CD14-positive monocyte (primary cell): ENCODE measurements around the gene TMEM219. TPM values are rescaled to one million over a fixed set of nuclear protein-coding genes. Genes with fewer than 3 reads are reported as not detected.

Source experiments
- DNase-seq, 3 donors: peaks; one replicate each; pipeline ENCODE4 v3.0.0-alpha.2; 2011 to 2022
- H2AFZ ChIP-seq: 2 replicates; pipeline ENCODE4 v1.6.0; 2012; ENCODE audit warnings: mild to moderate bottlenecking, low read depth, low read length, inconsistent platforms; ENCODE audit not compliant: insufficient read depth, poor library complexity, severe bottlenecking
- H3K27ac ChIP-seq, 2 donors: 1 replicate in 1 of 2; 2 replicates in 1 of 2; pipeline ENCODE4 v1.5.1; 2012 to 2013; ENCODE audit warnings: low read length in 2 of 2, control low read depth in 1 of 2, inconsistent platforms in 1 of 2, low read depth in 1 of 2, mild to moderate bottlenecking in 1 of 2
- H3K27me3 ChIP-seq, 2 donors: one replicate each; pipeline versions ENCODE4 v1.6.0 to v1.6.1; 2011 to 2013; ENCODE audit warnings: low read length in 2 of 2; ENCODE audit not compliant: control insufficient read depth in 2 of 2, insufficient read depth in 2 of 2
- H3K36me3 ChIP-seq, 2 donors: replicated peaks in 1 of 2; 1 replicate in 1 of 2; 2 replicates in 1 of 2; pipeline versions ENCODE4 v1.5.1 to v1.6.1; 2012 to 2013; ENCODE audit warnings: low read length in 2 of 2, control low read depth in 1 of 2, inconsistent platforms in 1 of 2, mild to moderate bottlenecking in 1 of 2; ENCODE audit not compliant: insufficient read depth in 2 of 2, control insufficient read depth in 1 of 2
- H3K4me1 ChIP-seq, 2 donors: 1 replicate in 1 of 2; 2 replicates in 1 of 2; pipeline versions ENCODE4 v1.5.1 to v1.6.1; 2012 to 2013; ENCODE audit warnings: low read length in 2 of 2, control low read depth in 1 of 2, inconsistent platforms in 1 of 2, mild to moderate bottlenecking in 1 of 2, moderate library complexity in 1 of 2; ENCODE audit not compliant: insufficient read depth in 2 of 2, control insufficient read depth in 1 of 2
- H3K4me2 ChIP-seq: replicated peaks from 2 replicates; pipeline ENCODE3; 2012; ENCODE audit warnings: low read length, moderate library complexity, mild to moderate bottlenecking; ENCODE audit not compliant: poor library complexity, severe bottlenecking; ENCODE audit errors: extremely low read depth
- H3K4me3 ChIP-seq, 3 experiments: fragments of 200-600 bp in 1 of 3; sonication (generic) in 1 of 3; replicated peaks in 1 of 3; 1 replicate in 2 of 3; 2 replicates in 1 of 3; pipeline ENCODE4 v1.5.1; 2011 to 2013; ENCODE audit warnings: low read length in 3 of 3, mild to moderate bottlenecking in 3 of 3, control low read depth in 2 of 3, low read depth in 2 of 3, inconsistent platforms in 1 of 3, moderate library complexity in 1 of 3
- H3K79me2 ChIP-seq: 2 replicates; pipeline ENCODE4 v1.6.0; 2012; ENCODE audit warnings: mild to moderate bottlenecking, control low read depth, inconsistent platforms, low read length, moderate library complexity; ENCODE audit not compliant: insufficient read depth
- H3K9ac ChIP-seq: 2 replicates; pipeline ENCODE4 v1.6.0; 2017; ENCODE audit warnings: low read length, mild to moderate bottlenecking; ENCODE audit not compliant: insufficient read depth, poor library complexity, severe bottlenecking
- H3K9me3 ChIP-seq, 2 donors: replicated peaks in 1 of 2; 1 replicate in 1 of 2; 2 replicates in 1 of 2; pipeline versions ENCODE4 v1.5.1 to v1.6.1; 2012 to 2013; ENCODE audit warnings: low read length in 2 of 2, control low read depth in 1 of 2; ENCODE audit not compliant: control insufficient read depth in 1 of 2, insufficient read depth in 1 of 2
- H4K20me1 ChIP-seq: 2 replicates; pipeline ENCODE4 v1.6.0; 2012; ENCODE audit warnings: mild to moderate bottlenecking, low read length, control low read depth, moderate library complexity; ENCODE audit not compliant: insufficient read depth
- H3K27ac Mint-ChIP-seq, 7 donors: one replicate each; pipeline ENCODE4 v1.8.0; 2020; ENCODE audit warnings: mild to moderate bottlenecking in 7 of 7, mixed read lengths in 7 of 7, moderate library complexity in 6 of 7, inconsistent platforms in 2 of 7
- H3K27me3 Mint-ChIP-seq, 3 donors: one replicate each; pipeline ENCODE4 v1.8.0; 2021 to 2022; ENCODE audit warnings: low read depth in 3 of 3, mild to moderate bottlenecking in 3 of 3, mixed read lengths in 3 of 3, moderate library complexity in 3 of 3, inconsistent platforms in 1 of 3
- H3K36me3 Mint-ChIP-seq, 2 donors: one replicate each; pipeline ENCODE4 v1.8.0; 2020; ENCODE audit warnings: mixed read lengths in 2 of 2, inconsistent platforms in 1 of 2, mild to moderate bottlenecking in 1 of 2
- H3K4me1 Mint-ChIP-seq: one replicate; pipeline ENCODE4 v1.8.0; 2020; ENCODE audit warnings: mild to moderate bottlenecking, mixed read lengths
- H3K4me3 Mint-ChIP-seq, 2 donors: one replicate each; pipeline ENCODE4 v1.8.0; 2020; ENCODE audit warnings: mild to moderate bottlenecking in 2 of 2, mixed read lengths in 2 of 2, moderate library complexity in 1 of 2
- H3K9me3 Mint-ChIP-seq, 7 donors: one replicate each; pipeline ENCODE4 v1.8.0; 2020 to 2022; ENCODE audit warnings: mixed read lengths in 7 of 7, mild to moderate bottlenecking in 6 of 7, moderate library complexity in 6 of 7, inconsistent platforms in 2 of 7
- CTCF ChIP-seq: fragments of 200-600 bp; IDR thresholded peaks from one replicate; pipeline ENCODE4 v1.8.0; 2022; ENCODE audit warnings: antibody characterized with exemption, mild to moderate bottlenecking
- WGBS: methylation state at CpG from one replicate; pipeline ENCODE4 v1.1.5; 2013; ENCODE audit warnings: missing lambda C conversion rate; ENCODE audit not compliant: insufficient coverage; 5-methylcytosine and 5-hydroxymethylcytosine counted together
- intact Hi-C, 2 donors: fragments of 100-400 bp; cut with micrococcal nuclease; formaldehyde crosslinking; loops; one replicate each; pipeline versions ENCODE4 v1.15.0 to v1.15.1; 2023
- polyA plus RNA-seq, 3 donors: library from polyadenylated mRNA; depleted of rRNA in 1 of 3; unstranded in 2 of 3; stranded (reverse) in 1 of 3; fragments of 300-500 nt in 2 of 3; fragments of >200 nt in 1 of 3; fragmentation: Illumina TruSeq in 2 of 3; gene quantifications; 1 replicate in 2 of 3; 2 replicates in 1 of 3; pipeline ENCODE4 v1.2.3, GENCODE V29; 2012 to 2021

Gene TMEM219
- polyA plus RNA-seq, 3 donors = 157 to 265 (median 227) TPM

- peaks cover 23% of the 10 kb centered on the region for H3K4me1 Mint-ChIP-seq
- Histone ChIP-seq H3K27ac (peak overlapping the region in 1 of 2 donors; percentile 86), H4K20me1 (peaks cover 2% of the 10 kb centered on the region), H3K4me3 (peak overlapping the region; percentile 79 to 100 (median 100)), H3K79me2 (peaks cover 16% of the 10 kb centered on the region), H2AFZ (peak overlapping the region; percentile 99), H3K27me3 (no peaks in the 10 kb centered on the region), H3K4me1 (peaks cover 18 to 31% of the 10 kb centered on the region in 2 donors), H3K36me3 (peaks cover 23 to 59% of the 10 kb centered on the region in 2 donors), H3K9ac (peak overlapping the region; percentile 81), H3K9me3 (no peaks in the 10 kb centered on the region), H3K4me2 (peak overlapping the region; percentile 99)
- H3K27ac Mint-ChIP-seq = peak overlapping the region in 6 of 7 donors; percentile 46 to 98 (median 96)
- H3K4me3 Mint-ChIP-seq = peak overlapping the region; percentile 91 to 98
- TF ChIP-seq CTCF = no peak
- H3K27me3 Mint-ChIP-seq = peaks cover 0 to 5% (median 0%) of the 10 kb centered on the region in 3 donors
- peaks cover 35 to 51% of the 10 kb centered on the region in 2 donors for H3K36me3 Mint-ChIP-seq
- no peak for DNase-seq
- WGBS = 16% methylated on average over 4 of the region's 9 CpGs
- H3K9me3 Mint-ChIP-seq = no peaks in the 10 kb centered on the region
- intact Hi-C loops = loop anchor here (1.0 to 10.0 kb wide), 3 partner anchors 23 to 182 kb away; partner anchors contain the start of genes PAGR1 (in 1 of the 2), PRRT2 (in 1 of the 2) and TAOK2 (in 1 of the 2)
Measured at GRCh38 chr16:29996766-29997250, 34.9 kb downstream of the TMEM219 start.

- peaks cover 14 to 60% of the 10 kb centered on the region in 2 donors for H3K36me3 ChIP-seq
- H3K27me3 ChIP-seq = no peaks in the 10 kb centered on the region
- peaks cover 15 to 17% of the 10 kb centered on the region in 2 donors for H3K4me1 ChIP-seq
- H3K9ac ChIP-seq = no peak overlapping the region
- H3K27ac Mint-ChIP-seq = peak overlapping the region in 1 of 7 donors; percentile 5
- peaks cover 14% of the 10 kb centered on the region for H3K4me1 Mint-ChIP-seq
- H3K9me3 ChIP-seq = no peaks in the 10 kb centered on the region
- peaks cover 16% of the 10 kb centered on the region for H3K79me2 ChIP-seq
- WGBS = 93% methylated on average over 6 of the region's 6 CpGs
- H4K20me1 ChIP-seq = peaks cover 4% of the 10 kb centered on the region
- H2AFZ ChIP-seq = no peak overlapping the region
- no peaks in the 10 kb centered on the region for H3K9me3 Mint-ChIP-seq
- no peak overlapping the region for H3K4me3 Mint-ChIP-seq
- no peak for TF ChIP-seq CTCF
- intact Hi-C loops = loop anchor here in 1 of 2 donors (10.0 kb wide), 1 partner anchor 185 kb away; the partner anchor contains the start of genes PAGR1 and PRRT2
- no peak overlapping the region for H3K4me2 ChIP-seq
- H3K36me3 Mint-ChIP-seq = peaks cover 42 to 60% of the 10 kb centered on the region in 2 donors
- H3K27me3 Mint-ChIP-seq = peaks cover 0 to 3% (median 0%) of the 10 kb centered on the region in 3 donors
- no peak overlapping the region for H3K4me3 ChIP-seq
- H3K27ac ChIP-seq = no peak overlapping the region
- DNase-seq = no peak
Measured at GRCh38 chr16:29999605-30000004, 37.7 kb downstream of the TMEM219 start.
